IMR-90 (cell line): Measurements from ENCODE around the gene ACTL6B. TPM values are rescaled to one million over a fixed set of nuclear protein-coding genes. Genes with fewer than 3 reads are reported as not detected.
"Not testable (repeated sequence)": the region's sequence is repeated elsewhere in the genome, so short reads cannot be mapped to it uniquely, and the experiment has no call there.

ENCODE experiments used
- ATAC-seq: fragments of 200-7000 bp; cut with Tn5 transposase; 2 replicates; pipeline ENCODE4 v1.9.1; 2020; ENCODE audit warnings: low read depth, mild to moderate bottlenecking, moderate library complexity
- BruUV-seq: library from RNA; stranded (reverse); fragments of 400-500 nt; replicated peaks from 2 replicates; lab custom pipeline; 2021; lab: Mats Ljungman, UMichigan
- CTCF ChIA-PET: fragments of 300-600 bp; formaldehyde crosslinking; extraction: SDS; loops from one replicate; lab custom pipeline; 2021; ENCODE audit warnings: antibody characterized with exemption; lab: Yijun Ruan, JAX
- POLR2A ChIA-PET: fragments of 300-600 bp; sonication (Branson Sonifier 250); formaldehyde crosslinking; loops from one replicate; lab custom pipeline; 2022; ENCODE audit warnings: antibody characterized with exemption; ENCODE audit not compliant: unreplicated experiment; lab: Charles Lee
- DNase-seq: peaks from one replicate; pipeline ENCODE4 v3.0.0; 2013
- H2AFZ ChIP-seq: replicated peaks from 2 replicates; pipeline ENCODE3; 2013; ENCODE audit warnings: low read length, mild to moderate bottlenecking; ENCODE audit not compliant: poor library complexity
- H2AK5ac ChIP-seq: 2 replicates; pipeline ENCODE4 v1.6.1; 2013; ENCODE audit warnings: low read depth, low read length, inconsistent platforms
- H2AK9ac ChIP-seq: replicated peaks from 2 replicates; pipeline ENCODE3; 2013; ENCODE audit warnings: mild to moderate bottlenecking, low read depth, low read length, moderate library complexity; ENCODE audit not compliant: poor library complexity
- H2BK120ac ChIP-seq: 2 replicates; pipeline ENCODE4 v1.6.1; 2013; ENCODE audit warnings: low read depth, low read length, inconsistent platforms
- H2BK15ac ChIP-seq: 3 replicates; pipeline ENCODE4 v1.6.1; 2013; ENCODE audit warnings: low read depth, low read length, inconsistent platforms
- H2BK20ac ChIP-seq: 2 replicates; pipeline ENCODE4 v1.6.1; 2013; ENCODE audit warnings: low read depth, mild to moderate bottlenecking, inconsistent platforms, low read length, moderate library complexity
- H2BK5ac ChIP-seq: 2 replicates; pipeline ENCODE4 v1.6.1; 2013; ENCODE audit warnings: mild to moderate bottlenecking, low read depth, low read length, inconsistent platforms; ENCODE audit not compliant: poor library complexity, severe bottlenecking
- H3K14ac ChIP-seq: replicated peaks from 2 replicates; pipeline ENCODE4 v1.6.1; 2013; ENCODE audit warnings: low read depth, low read length, inconsistent platforms
- H3K18ac ChIP-seq: 2 replicates; pipeline ENCODE4 v1.6.1; 2013; ENCODE audit warnings: low read depth, low read length, control low read depth
- H3K23ac ChIP-seq: 2 replicates; pipeline ENCODE4 v1.6.1; 2013; ENCODE audit warnings: low read depth, low read length, inconsistent platforms
- H3K27ac ChIP-seq: 2 replicates; pipeline ENCODE4 v1.5.1; 2013; ENCODE audit warnings: mild to moderate bottlenecking, control low read depth, low read length; ENCODE audit not compliant: insufficient read depth
- H3K27me3 ChIP-seq: 2 replicates; pipeline ENCODE4 v1.6.1; 2013; ENCODE audit warnings: low read length; ENCODE audit not compliant: control insufficient read depth, insufficient read depth
- H3K36me3 ChIP-seq: 2 replicates; pipeline ENCODE4 v1.6.1; 2013; ENCODE audit warnings: low read length, mixed read lengths; ENCODE audit not compliant: control insufficient read depth, insufficient read depth
- H3K4ac ChIP-seq: 2 replicates; pipeline ENCODE4 v1.6.1; 2013; ENCODE audit warnings: low read depth, low read length, inconsistent platforms
- H3K4me1 ChIP-seq: 2 replicates; pipeline ENCODE4 v1.6.1; 2013; ENCODE audit warnings: low read length, mixed read lengths; ENCODE audit not compliant: control insufficient read depth, insufficient read depth
- H3K4me2 ChIP-seq: 2 replicates; pipeline ENCODE4 v1.6.1; 2013; ENCODE audit warnings: low read depth, mild to moderate bottlenecking, control low read depth, low read length, moderate library complexity
- H3K4me3 ChIP-seq: 2 replicates; pipeline ENCODE4 v1.5.1; 2013; ENCODE audit warnings: low read depth, mild to moderate bottlenecking, control low read depth, low read length, moderate library complexity; ENCODE audit not compliant: insufficient read depth
- H3K56ac ChIP-seq: 2 replicates; pipeline ENCODE4 v1.6.1; 2013; ENCODE audit warnings: low read length, inconsistent platforms; ENCODE audit not compliant: insufficient read depth; ENCODE audit errors: extremely low read depth
- H3K79me1 ChIP-seq, 2 experiments: 2 replicates each; pipeline ENCODE4 v1.6.1; 2013; ENCODE audit warnings: low read length in 2 of 2, inconsistent platforms in 1 of 2, low read depth in 1 of 2
- H3K9ac ChIP-seq: 2 replicates; pipeline ENCODE4 v1.6.1; 2013; ENCODE audit warnings: low read depth, low read length, control low read depth
- H3K9me1 ChIP-seq: 2 replicates; pipeline ENCODE4 v1.6.1; 2013; ENCODE audit warnings: low read length, inconsistent platforms; ENCODE audit not compliant: insufficient read depth
- H3K9me3 ChIP-seq: 2 replicates; pipeline ENCODE4 v1.6.1; 2013; ENCODE audit warnings: low read length; ENCODE audit not compliant: control insufficient read depth, insufficient read depth
- H4K20me1 ChIP-seq: 2 replicates; pipeline ENCODE4 v1.6.1; 2013; ENCODE audit warnings: low read length, inconsistent platforms; ENCODE audit not compliant: insufficient read depth
- H4K5ac ChIP-seq: 2 replicates; pipeline ENCODE4 v1.6.1; 2013; ENCODE audit warnings: mild to moderate bottlenecking, low read depth, low read length, control low read depth
- H4K8ac ChIP-seq, 2 experiments: 2 replicates each; pipeline ENCODE4 v1.6.1; 2013; ENCODE audit warnings: low read depth in 2 of 2, low read length in 2 of 2, control low read depth in 1 of 2, inconsistent platforms in 1 of 2
- H4K91ac ChIP-seq: 2 replicates; pipeline ENCODE4 v1.6.1; 2013; ENCODE audit warnings: low read depth, low read length, inconsistent platforms; ENCODE audit not compliant: insufficient read depth
- WGBS, 2 experiments: methylation state at CpG; one replicate each; pipeline versions ENCODE4 v1.1.5 to v1.1.7; 2013; ENCODE audit warnings: missing lambda C conversion rate in 2 of 2; ENCODE audit not compliant: insufficient read length in 1 of 2; ENCODE audit errors: extremely low coverage in 2 of 2; 5-methylcytosine and 5-hydroxymethylcytosine counted together
- dilution Hi-C: fragments of 300-500 bp; cut with HindIII; formaldehyde crosslinking; loops from one replicate; pipeline ENCODE4 v1.14.3; 2018; ENCODE audit warnings: low sequenced_read_pairs; ENCODE audit not compliant: unreplicated experiment
- in situ Hi-C: fragments of 300-500 bp; cut with MboI; formaldehyde crosslinking; loops from 3 replicates; pipeline ENCODE4 v1.14.3; 2019; ENCODE audit warnings: low sequenced_read_pairs, inconsistent platforms, mixed read lengths
- intact Hi-C: fragments of 100-400 bp; cut with micrococcal nuclease; formaldehyde crosslinking; loops from 2 replicates; pipeline ENCODE4 v1.10.0; 2022
- polyA plus RNA-seq, 3 experiments: library from polyadenylated mRNA; depleted of rRNA; stranded (reverse); fragments of >200 nt; gene quantifications; 2 replicates each; pipeline ENCODE4 v1.2.3, GENCODE V29; 2012; ENCODE audit warnings: low replicate concordance in 1 of 3
- total RNA-seq: library from RNA; depleted of rRNA; stranded (reverse); fragments of >200 nt; gene quantifications from 2 replicates; pipeline ENCODE4 v1.2.3, GENCODE V29; 2012

ACTL6B gene
- total and polyA plus RNA-seq, 2 of the 4 experiments (the other 2 are of a cell fraction): not detected

GRCh38 chr7:100701089-100701488 is 44.8 kb upstream of the ACTL6B start:
- H4K20me1 ChIP-seq, H3K27me3 ChIP-seq, H4K8ac ChIP-seq, H3K9me3 ChIP-seq, dilution Hi-C loops, H2BK20ac ChIP-seq, DNase-seq, H3K4me3 ChIP-seq, POLR2A ChIA-PET, intact Hi-C loops, BruUV-seq, H2BK120ac ChIP-seq, H2BK5ac ChIP-seq, H2AK9ac ChIP-seq, H3K23ac ChIP-seq, H3K9ac ChIP-seq, ATAC-seq, H3K27ac ChIP-seq, H3K9me1 ChIP-seq, H3K4me1 ChIP-seq, H2AFZ ChIP-seq, H3K56ac ChIP-seq, H4K5ac ChIP-seq, H4K91ac ChIP-seq, H3K18ac ChIP-seq, H3K4ac ChIP-seq, H2BK15ac ChIP-seq, H3K14ac ChIP-seq, H3K4me2 ChIP-seq, H3K36me3 ChIP-seq, H2AK5ac ChIP-seq, H3K79me1 ChIP-seq: not testable (repeated sequence)
- in situ Hi-C loops: loop anchor here (10.0 to 25.0 kb wide), 2 partner anchors 124 to 361 kb away; partner anchors contain the start of gene EPHB4
- WGBS, 2 experiments: no CpG with 5 or more reads among the region's 3 CpGs
- CTCF ChIA-PET: interaction anchor here (1.7 kb wide), 1 partner anchor 9 kb away, joined by 4 read pairs; no protein-coding TSS in a partner anchor
